ENCODE results near the gene ACACB.

Gene ACACB

DNA sequence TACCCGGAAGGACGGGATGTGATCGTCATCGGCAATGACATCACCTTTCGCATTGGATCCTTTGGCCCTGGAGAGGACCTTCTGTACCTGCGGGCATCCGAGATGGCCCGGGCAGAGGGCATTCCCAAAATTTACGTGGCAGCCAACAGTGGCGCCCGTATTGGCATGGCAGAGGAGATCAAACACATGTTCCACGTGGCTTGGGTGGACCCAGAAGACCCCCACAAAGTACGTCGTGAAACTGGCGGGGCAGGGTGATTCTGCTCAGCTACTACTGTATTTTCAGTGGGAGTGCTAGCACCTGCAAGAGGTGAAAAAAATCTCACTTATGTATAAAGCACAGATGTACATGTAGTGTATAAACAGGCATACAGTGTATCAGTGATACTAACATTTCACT is 129.8 kb downstream of the ACACB start:
- Mint-ChIP-seq H3K27me3 (ENCODE audit: low read depth, poor library complexity) (peaks cover 6% of the 10 kb centered on the region), H3K4me3 (no peak overlapping the region), H3K4me1 (peaks cover 6% of the 10 kb centered on the region), H3K36me3 (ENCODE audit: low read depth) (peaks cover 20% of the 10 kb centered on the region), H3K27ac (no peak overlapping the region), H3K9me3 (no peaks in the 10 kb centered on the region)
- no peak for DNase-seq
- TF ChIP-seq, protein P1, sequence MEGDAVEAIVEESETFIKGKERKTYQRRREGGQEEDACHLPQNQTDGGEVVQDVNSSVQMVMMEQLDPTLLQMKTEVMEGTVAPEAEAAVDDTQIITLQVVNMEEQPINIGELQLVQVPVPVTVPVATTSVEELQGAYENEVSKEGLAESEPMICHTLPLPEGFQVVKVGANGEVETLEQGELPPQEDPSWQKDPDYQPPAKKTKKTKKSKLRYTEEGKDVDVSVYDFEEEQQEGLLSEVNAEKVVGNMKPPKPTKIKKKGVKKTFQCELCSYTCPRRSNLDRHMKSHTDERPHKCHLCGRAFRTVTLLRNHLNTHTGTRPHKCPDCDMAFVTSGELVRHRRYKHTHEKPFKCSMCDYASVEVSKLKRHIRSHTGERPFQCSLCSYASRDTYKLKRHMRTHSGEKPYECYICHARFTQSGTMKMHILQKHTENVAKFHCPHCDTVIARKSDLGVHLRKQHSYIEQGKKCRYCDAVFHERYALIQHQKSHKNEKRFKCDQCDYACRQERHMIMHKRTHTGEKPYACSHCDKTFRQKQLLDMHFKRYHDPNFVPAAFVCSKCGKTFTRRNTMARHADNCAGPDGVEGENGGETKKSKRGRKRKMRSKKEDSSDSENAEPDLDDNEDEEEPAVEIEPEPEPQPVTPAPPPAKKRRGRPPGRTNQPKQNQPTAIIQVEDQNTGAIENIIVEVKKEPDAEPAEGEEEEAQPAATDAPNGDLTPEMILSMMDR (IDR thresholded peaks at IDR 0.05), result no peak

DNA sequence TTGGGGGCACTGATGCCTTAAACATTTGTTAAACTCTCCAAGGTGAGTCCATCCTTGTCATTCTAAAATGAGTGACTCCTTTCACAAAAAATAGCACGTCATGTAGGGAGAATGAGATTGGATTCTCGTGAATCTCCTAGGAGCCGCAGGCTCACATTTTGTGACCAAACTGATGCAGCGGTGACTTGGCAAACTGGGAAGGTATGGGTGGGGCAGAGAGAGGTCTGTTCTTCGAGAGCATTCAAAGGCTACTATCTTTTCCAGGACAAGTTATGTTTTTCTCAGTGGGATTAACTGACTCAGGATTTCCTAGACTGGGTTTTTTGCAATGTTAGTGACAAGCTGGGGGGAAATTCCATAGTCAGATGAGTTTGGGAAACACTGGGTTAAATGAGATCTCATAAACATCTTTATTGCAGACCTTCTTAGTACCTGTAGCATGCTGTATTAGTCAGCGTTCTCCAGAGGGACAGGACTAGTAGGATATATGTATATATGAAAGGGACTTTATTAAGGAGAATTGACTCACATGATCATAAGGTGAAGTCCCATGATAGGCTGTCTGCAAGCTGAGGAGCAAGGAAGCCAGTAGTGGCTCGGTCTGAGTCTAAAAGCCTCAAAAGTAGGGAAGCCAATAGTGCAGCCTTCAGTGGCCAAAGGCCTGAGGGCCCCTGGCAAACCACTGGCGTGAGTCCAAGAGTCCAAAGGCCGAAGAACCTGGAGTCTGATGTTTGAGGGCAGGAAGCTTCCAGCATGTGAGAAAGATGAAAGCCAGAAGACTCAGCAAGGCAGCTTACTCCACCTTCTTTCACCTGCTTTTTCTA is 131.7 kb downstream of the ACACB start:
- no peak for DNase-seq
- H3K4me3 Mint-ChIP-seq, result no peak overlapping the region
- peaks cover 11% of the 10 kb centered on the region for H3K36me3 Mint-ChIP-seq (ENCODE audit: low read depth)
- H3K4me1 Mint-ChIP-seq, result no peaks in the 10 kb centered on the region
- H3K9me3 Mint-ChIP-seq, result peaks cover 3% of the 10 kb centered on the region
- TF ChIP-seq, protein P1 (IDR thresholded peaks at IDR 0.05), result no peak
- H3K27ac Mint-ChIP-seq, result no peak overlapping the region
- peaks cover 3% of the 10 kb centered on the region for H3K27me3 Mint-ChIP-seq (ENCODE audit: low read depth, poor library complexity)

DNA sequence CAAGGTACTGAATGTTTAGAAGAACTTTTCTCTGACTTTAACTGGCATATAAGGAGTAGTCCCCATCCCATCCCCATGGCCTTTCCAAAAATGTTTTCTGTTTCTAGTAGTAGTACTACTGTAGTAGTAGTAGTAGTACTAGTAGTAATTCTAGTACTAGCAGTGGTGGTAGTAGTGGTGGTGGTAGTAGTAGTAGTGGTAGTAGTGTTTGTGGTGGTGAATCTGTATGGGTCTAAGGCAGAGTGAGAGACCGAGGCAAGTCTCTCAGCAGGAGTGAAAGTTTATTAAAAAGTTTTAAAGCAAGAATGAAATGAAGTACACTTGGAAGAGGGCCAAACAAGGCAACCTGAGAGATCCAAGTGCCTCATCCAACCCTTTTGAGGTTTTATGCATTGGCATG is 134.1 kb downstream of the ACACB start:
- DNase-seq, result no peak
- peaks cover 7% of the 10 kb centered on the region for H3K27me3 Mint-ChIP-seq (ENCODE audit: low read depth, poor library complexity)
- H3K27ac Mint-ChIP-seq, result no peak overlapping the region

DNA sequence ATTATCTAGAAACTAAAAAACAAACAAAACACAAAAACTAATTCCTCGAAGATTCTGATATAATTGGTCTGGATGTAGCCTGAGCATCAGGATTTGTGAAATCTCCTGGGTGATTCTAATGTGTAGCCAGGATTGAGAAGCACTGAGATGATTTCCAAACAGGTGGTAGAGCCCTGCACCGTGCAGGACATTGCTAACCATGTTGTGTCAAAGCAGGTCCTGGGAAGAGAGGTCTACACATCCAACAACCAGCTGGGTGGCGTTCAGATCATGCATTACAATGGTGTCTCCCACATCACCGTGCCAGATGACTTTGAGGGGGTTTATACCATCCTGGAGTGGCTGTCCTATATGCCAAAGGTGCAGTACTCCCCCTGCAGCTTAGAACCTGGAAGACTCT is 136.4 kb downstream of the ACACB start:
- H3K27ac Mint-ChIP-seq, result no peak overlapping the region
- H3K27me3 Mint-ChIP-seq (ENCODE audit: low read depth, poor library complexity), result peaks cover 7% of the 10 kb centered on the region
- no peaks in the 10 kb centered on the region for H3K4me1 Mint-ChIP-seq
- no peak for DNase-seq
- peaks cover 29% of the 10 kb centered on the region for H3K9me3 Mint-ChIP-seq
- TF ChIP-seq, protein P1 (IDR thresholded peaks at IDR 0.05), result no peak
- H3K36me3 Mint-ChIP-seq (ENCODE audit: low read depth), result peaks cover 32% of the 10 kb centered on the region
- no peak overlapping the region for H3K4me3 Mint-ChIP-seq

More for the DNA sequence above, 134.1 kb downstream of the ACACB start:
- H3K4me1 Mint-ChIP-seq, result no peaks in the 10 kb centered on the region
- no peak overlapping the region for H3K4me3 Mint-ChIP-seq
- peaks cover 35% of the 10 kb centered on the region for H3K36me3 Mint-ChIP-seq (ENCODE audit: low read depth)
- TF ChIP-seq, protein P1 (IDR thresholded peaks at IDR 0.05), result no peak
- peaks cover 27% of the 10 kb centered on the region for H3K9me3 Mint-ChIP-seq

DNA sequence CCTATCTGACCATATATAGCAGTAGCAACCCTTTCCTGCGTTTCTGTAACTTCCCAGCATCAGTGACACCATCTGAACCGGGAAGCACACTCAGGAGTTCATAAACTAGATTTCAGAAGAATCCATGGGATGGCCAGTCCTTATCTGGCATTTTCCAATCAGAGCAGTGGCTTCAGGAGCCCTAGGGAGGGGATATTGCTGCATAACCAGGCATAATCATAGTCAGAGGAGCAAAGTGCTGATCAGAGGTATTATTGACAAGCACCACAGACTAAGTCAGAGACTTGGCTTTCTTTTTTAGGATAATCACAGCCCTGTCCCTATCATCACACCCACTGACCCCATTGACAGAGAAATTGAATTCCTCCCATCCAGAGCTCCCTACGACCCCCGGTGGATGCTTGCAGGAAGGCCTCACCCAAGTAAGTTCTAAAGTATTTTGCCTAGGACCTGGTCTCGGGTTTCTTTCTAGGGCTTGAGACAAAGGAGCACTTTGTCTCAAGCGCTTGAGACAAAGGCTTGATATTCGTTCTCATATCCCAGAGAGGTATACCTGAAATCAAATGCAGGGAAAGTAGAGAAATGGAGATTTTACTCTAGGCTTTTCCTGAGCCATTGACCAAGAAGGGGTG is 137.6 kb downstream of the ACACB start:
- Mint-ChIP-seq H3K36me3 (ENCODE audit: low read depth) (peaks cover 32% of the 10 kb centered on the region), H3K9me3 (peaks cover 29% of the 10 kb centered on the region), H3K4me3 (no peak overlapping the region), H3K27me3 (ENCODE audit: low read depth, poor library complexity) (peaks cover 7% of the 10 kb centered on the region), H3K4me1 (no peaks in the 10 kb centered on the region), H3K27ac (no peak overlapping the region)
- DNase-seq, result no peak
- TF ChIP-seq, protein P1 (IDR thresholded peaks at IDR 0.05), result no peak
